ENCODE measurements around the gene IL1RAPL2. TPM values are rescaled to one million over a fixed set of nuclear protein-coding genes. Genes with fewer than 3 reads are reported as not detected.

The IL1RAPL2 gene
- polyA plus RNA-seq, 1 of the 3 experiments (the other 2 are of a cell fraction) = 0.13 TPM

GRCh38 chrX:105315248-105315647 is 749.2 kb downstream of the IL1RAPL2 start:
- H3F3A ChIP-seq (replicated peaks; ENCODE audit: insufficient read depth) = peaks cover 7% of the 10 kb centered on the region
- H3K4me2 ChIP-seq = 0 out of 2 replicates have a peak overlapping the region, but pooled peaks have one; percentile 41
- no peak for DNase-seq
- no peak overlapping the region for H2AFZ ChIP-seq (ENCODE audit: low read depth)
- WGBS (ENCODE audit: low lambda C conversion rate) = 3% methylated on average over 1 of the region's 1 CpG
- no peaks in the 10 kb centered on the region for H3K79me2 ChIP-seq (ENCODE audit: insufficient read depth)
- H3K9ac ChIP-seq = no peak overlapping the region
- H4K20me1 ChIP-seq (ENCODE audit: insufficient read depth) = no peaks in the 10 kb centered on the region
- ChIA-PET CTCF (interaction anchor here (1.0 kb wide), 1 partner anchor 31 kb away, joined by 3 read pairs; no protein-coding TSS in a partner anchor), POLR2A (no interaction called here)
- no peak for TF ChIP-seq TCF12 (IDR thresholded peaks at IDR 0.05)
- no peak overlapping the region for H3K4me3 ChIP-seq (ENCODE audit: low read depth in 2 of 2, low read length in 1 of 2)
- no peaks in the 10 kb centered on the region for H3K9me3 ChIP-seq
- no peaks in the 10 kb centered on the region for H3K27me3 ChIP-seq (ENCODE audit: insufficient read depth)
- H3K27ac ChIP-seq (ENCODE audit: low read depth in 2 of 2, low read length in 1 of 2) = peak overlapping the region in 1 of 2 experiments; percentile 50; a peak in 2 of 4 replicates
- no peaks in the 10 kb centered on the region for H3K4me1 ChIP-seq (ENCODE audit: control insufficient read depth in 1 of 2, insufficient read depth in 2 of 2, low read depth in 1 of 2, low read length in 1 of 2)
- no peaks in the 10 kb centered on the region for H3K36me3 ChIP-seq (replicated peaks in 1 of 2; ENCODE audit: control insufficient read depth in 1 of 2, insufficient read depth in 2 of 2, low read length in 1 of 2)
- no peaks in the 10 kb centered on the region for H3K9me2 ChIP-seq

GRCh38 chrX:105317117-105317516 is 751.1 kb downstream of the IL1RAPL2 start:
- H3K27ac ChIP-seq (ENCODE audit: low read depth in 2 of 2, low read length in 1 of 2) = no peak overlapping the region
- no peaks in the 10 kb centered on the region for H3K9me3 ChIP-seq
- TF ChIP-seq EZH2phosphoT487 (IDR thresholded peaks at IDR 0.05; ENCODE audit: borderline replicate concordance, low read depth) (no peak), RFX5 (IDR thresholded peaks at IDR 0.05; ENCODE audit: low read length) (no peak), RXRA (IDR thresholded peaks at IDR 0.05; ENCODE audit: borderline replicate concordance, low read depth) (no peak), POLR2AphosphoS5 (IDR thresholded peaks at IDR 0.05; ENCODE audit: low read depth, low read length) (no peak), JUND (IDR thresholded peaks at IDR 0.05) (no peak), FOXJ3 (CRISPR knock-in tag; IDR thresholded peaks at IDR 0.05) (no peak)
- ChIA-PET CTCF (no interaction called here), POLR2A (no interaction called here)
- H2AFZ ChIP-seq (ENCODE audit: low read depth) = no peak overlapping the region
- H4K20me1 ChIP-seq (ENCODE audit: insufficient read depth) = no peaks in the 10 kb centered on the region
- 8% methylated on average over 2 of the region's 2 CpGs for WGBS (ENCODE audit: low lambda C conversion rate)
- no peak for DNase-seq
- H3K4me2 ChIP-seq = no peak overlapping the region
- no peaks in the 10 kb centered on the region for H3K9me2 ChIP-seq
- no peaks in the 10 kb centered on the region for H3K79me2 ChIP-seq (ENCODE audit: insufficient read depth)
- H3F3A ChIP-seq (replicated peaks; ENCODE audit: insufficient read depth) = peaks cover 7% of the 10 kb centered on the region
- no peaks in the 10 kb centered on the region for H3K27me3 ChIP-seq (ENCODE audit: insufficient read depth)
- H3K4me3 ChIP-seq (ENCODE audit: low read depth in 2 of 2, low read length in 1 of 2) = no peak overlapping the region
- no peaks in the 10 kb centered on the region for H3K4me1 ChIP-seq (ENCODE audit: control insufficient read depth in 1 of 2, insufficient read depth in 2 of 2, low read depth in 1 of 2, low read length in 1 of 2)
- no peaks in the 10 kb centered on the region for H3K36me3 ChIP-seq (replicated peaks in 1 of 2; ENCODE audit: control insufficient read depth in 1 of 2, insufficient read depth in 2 of 2, low read length in 1 of 2)
- H3K9ac ChIP-seq = no peak overlapping the region

GRCh38 chrX:105323928-105324327 is 757.9 kb downstream of the IL1RAPL2 start:
- Histone ChIP-seq H3K4me3 (ENCODE audit: low read depth in 2 of 2, low read length in 1 of 2) (no peak overlapping the region), H3K4me2 (no peak overlapping the region), H3K9me2 (no peaks in the 10 kb centered on the region), H3K27ac (ENCODE audit: low read depth in 2 of 2, low read length in 1 of 2) (no peak overlapping the region), H2AFZ (ENCODE audit: low read depth) (no peak overlapping the region), H3K9me3 (0 out of 2 replicates have a peak, but pooled peaks cover 2% of the 10 kb centered on the region), H3K36me3 (replicated peaks in 1 of 2; ENCODE audit: control insufficient read depth in 1 of 2, insufficient read depth in 2 of 2, low read length in 1 of 2) (no peaks in the 10 kb centered on the region), H3K27me3 (ENCODE audit: insufficient read depth) (no peaks in the 10 kb centered on the region), H3K79me2 (ENCODE audit: insufficient read depth) (no peaks in the 10 kb centered on the region), H4K20me1 (ENCODE audit: insufficient read depth) (no peaks in the 10 kb centered on the region), H3F3A (replicated peaks; ENCODE audit: insufficient read depth) (no peaks in the 10 kb centered on the region), H3K9ac (no peak overlapping the region), H3K4me1 (ENCODE audit: control insufficient read depth in 1 of 2, insufficient read depth in 2 of 2, low read depth in 1 of 2, low read length in 1 of 2) (no peaks in the 10 kb centered on the region)
- no peak for DNase-seq
- WGBS (ENCODE audit: low lambda C conversion rate) = 0% methylated on average over 1 of the region's 1 CpG
- ChIA-PET POLR2A (no interaction called here), CTCF (no interaction called here)
- TF ChIP-seq RAD21 (IDR thresholded peaks at IDR 0.05; ENCODE audit: low read length) (no peak), ELF1 (IDR thresholded peaks at IDR 0.05) (no peak)

Data from SK-N-SH (cell line).